ENCODE measurements around the gene TOMM5. TPM values are rescaled to one million over a fixed set of nuclear protein-coding genes. Genes with fewer than 3 reads are reported as not detected.
A peak's percentile ranks its signal among the peaks of the same experiment; 100 is the strongest.
"Not testable (repeated sequence)": the region's sequence is repeated elsewhere in the genome, so short reads cannot be mapped to it uniquely, and the experiment has no call there.

Gene TOMM5
- total RNA-seq, 4 donors from 2014 or later, result 75.3 to 137 (median 93.3) TPM

DNA sequence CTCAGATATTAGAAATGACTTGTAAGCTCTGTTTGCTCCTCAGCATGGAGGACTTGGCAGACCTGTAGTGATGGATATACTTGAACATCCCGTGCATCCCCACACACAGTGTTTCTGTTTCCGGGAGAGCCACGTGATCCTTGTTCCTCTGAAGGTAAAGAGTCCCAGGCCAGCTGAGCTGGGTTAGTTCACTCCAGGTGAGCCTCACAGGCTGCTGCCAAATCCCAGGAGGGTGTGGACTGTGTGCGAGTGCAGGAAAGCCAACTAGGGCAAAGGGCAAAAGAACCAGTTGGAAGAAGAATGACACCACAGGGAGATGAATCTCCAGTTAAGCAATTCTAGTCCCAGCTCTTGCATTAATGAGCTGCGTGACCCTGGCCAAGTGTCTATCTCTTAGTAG, 10.4 kb upstream of the TOMM5 start:
- intact Hi-C loops (cut with DNase I; ENCODE audit: low total_unique reads), result loop anchor here (2.0 kb wide), 1 partner anchor 66 kb away; no protein-coding TSS in a partner anchor
- Histone ChIP-seq H3K27me3 (no peaks in the 10 kb centered on the region), H3K27ac (peak overlapping the region; percentile 28 to 83 (median 66)), H3K4me1 (peaks cover 11 to 13% of the 10 kb centered on the region in 2 donors), H3K9me3 (no peaks in the 10 kb centered on the region), H3K36me3 (no peaks in the 10 kb centered on the region), H3K4me3 (peak overlapping the region in 1 of 4 donors; percentile 8)
- ATAC-seq (peak; percentile 97 to 98), DNase-seq (peak; percentile 89 to 92)
- in situ Hi-C loops (cut with MboI; ENCODE audit: low sequenced_read_pairs in 4 of 4), result no loop called here
- TF ChIP-seq, protein P1, sequence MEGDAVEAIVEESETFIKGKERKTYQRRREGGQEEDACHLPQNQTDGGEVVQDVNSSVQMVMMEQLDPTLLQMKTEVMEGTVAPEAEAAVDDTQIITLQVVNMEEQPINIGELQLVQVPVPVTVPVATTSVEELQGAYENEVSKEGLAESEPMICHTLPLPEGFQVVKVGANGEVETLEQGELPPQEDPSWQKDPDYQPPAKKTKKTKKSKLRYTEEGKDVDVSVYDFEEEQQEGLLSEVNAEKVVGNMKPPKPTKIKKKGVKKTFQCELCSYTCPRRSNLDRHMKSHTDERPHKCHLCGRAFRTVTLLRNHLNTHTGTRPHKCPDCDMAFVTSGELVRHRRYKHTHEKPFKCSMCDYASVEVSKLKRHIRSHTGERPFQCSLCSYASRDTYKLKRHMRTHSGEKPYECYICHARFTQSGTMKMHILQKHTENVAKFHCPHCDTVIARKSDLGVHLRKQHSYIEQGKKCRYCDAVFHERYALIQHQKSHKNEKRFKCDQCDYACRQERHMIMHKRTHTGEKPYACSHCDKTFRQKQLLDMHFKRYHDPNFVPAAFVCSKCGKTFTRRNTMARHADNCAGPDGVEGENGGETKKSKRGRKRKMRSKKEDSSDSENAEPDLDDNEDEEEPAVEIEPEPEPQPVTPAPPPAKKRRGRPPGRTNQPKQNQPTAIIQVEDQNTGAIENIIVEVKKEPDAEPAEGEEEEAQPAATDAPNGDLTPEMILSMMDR (IDR thresholded peaks at IDR 0.05 in 4 of 5, conservative IDR thresholded peaks at IDR 0.05 in 1 of 5), result no peak
- TF ChIP-seq POLR2A (IDR thresholded peaks at IDR 0.05), result no peak

DNA sequence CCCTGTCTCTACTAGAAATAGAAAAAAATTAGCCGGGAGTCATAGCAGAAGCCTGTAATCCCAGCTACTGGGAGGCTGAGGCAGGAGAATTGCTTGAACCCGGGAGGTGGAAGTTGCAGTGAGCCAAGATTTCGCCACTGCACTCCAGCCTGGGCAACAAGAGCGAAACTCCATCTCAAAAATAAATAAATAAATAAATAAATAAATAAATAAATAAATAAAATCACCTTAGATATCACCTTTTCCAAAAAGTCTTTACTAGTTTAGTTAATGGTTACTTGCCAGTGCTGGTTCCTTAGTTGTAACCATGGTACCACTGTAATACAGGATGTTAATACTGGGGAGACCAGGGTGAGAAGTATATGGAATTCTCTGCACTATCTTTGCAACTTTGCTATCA, 9.7 kb upstream of the TOMM5 start:
- intact Hi-C loops (cut with DNase I; ENCODE audit: low total_unique reads), result loop anchor here (2.0 kb wide), 1 partner anchor 67 kb away; no protein-coding TSS in a partner anchor
- H3K27me3 ChIP-seq; H3K36me3 ChIP-seq; in situ Hi-C loops (cut with MboI; ENCODE audit: low sequenced_read_pairs in 4 of 4); ATAC-seq; H3K4me3 ChIP-seq; DNase-seq; H3K9me3 ChIP-seq: not testable (repeated sequence)
- peak overlapping the region in 3 of 4 donors; percentile 58 to 83 (median 74) for H3K27ac ChIP-seq
- H3K4me1 ChIP-seq, result peaks cover 11 to 13% of the 10 kb centered on the region in 2 donors

DNA sequence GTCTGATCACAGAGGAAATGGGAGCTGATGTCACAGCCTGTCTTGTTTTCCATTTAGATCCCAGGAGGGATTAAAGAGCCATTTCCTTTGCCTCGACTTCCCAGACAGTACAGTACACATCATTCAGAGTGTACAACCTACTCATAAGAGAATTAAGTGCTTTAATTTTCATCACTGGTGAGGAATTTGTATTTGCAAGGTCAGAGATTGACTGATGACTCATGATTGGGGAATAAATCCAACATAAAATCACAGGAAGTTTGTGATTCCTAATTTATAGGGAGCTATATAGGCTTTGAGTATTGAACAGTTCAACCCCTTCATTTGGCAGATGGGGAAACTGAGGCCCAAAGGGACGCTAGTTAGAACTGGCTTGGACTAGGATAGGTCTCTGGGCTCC, 4.1 kb upstream of the TOMM5 start:
- ATAC-seq (no peak), DNase-seq (no peak)
- no peaks in the 10 kb centered on the region for H3K36me3 ChIP-seq
- in situ Hi-C loops (cut with MboI; ENCODE audit: low sequenced_read_pairs in 4 of 4), result loop anchor here (10.0 to 25.0 kb wide), 7 partner anchors 78 to 791 kb away; partner anchors contain the start of genes EXOSC3 (in 3 of the 4), ALDH1B1 (in 1 of the 4), SHB (in 1 of the 4) and SLC25A51 (in 1 of the 4)
- H3K4me3 ChIP-seq, result no peak overlapping the region
- H3K27ac ChIP-seq, result no peak overlapping the region
- no peaks in the 10 kb centered on the region for H3K9me3 ChIP-seq
- no peaks in the 10 kb centered on the region for H3K27me3 ChIP-seq
- TF ChIP-seq, protein P1 (IDR thresholded peaks at IDR 0.05 in 4 of 5, conservative IDR thresholded peaks at IDR 0.05 in 1 of 5), result no peak
- intact Hi-C loops (cut with DNase I; ENCODE audit: low total_unique reads), result no loop called here
- peaks cover 11 to 14% of the 10 kb centered on the region in 2 donors for H3K4me1 ChIP-seq

DNA sequence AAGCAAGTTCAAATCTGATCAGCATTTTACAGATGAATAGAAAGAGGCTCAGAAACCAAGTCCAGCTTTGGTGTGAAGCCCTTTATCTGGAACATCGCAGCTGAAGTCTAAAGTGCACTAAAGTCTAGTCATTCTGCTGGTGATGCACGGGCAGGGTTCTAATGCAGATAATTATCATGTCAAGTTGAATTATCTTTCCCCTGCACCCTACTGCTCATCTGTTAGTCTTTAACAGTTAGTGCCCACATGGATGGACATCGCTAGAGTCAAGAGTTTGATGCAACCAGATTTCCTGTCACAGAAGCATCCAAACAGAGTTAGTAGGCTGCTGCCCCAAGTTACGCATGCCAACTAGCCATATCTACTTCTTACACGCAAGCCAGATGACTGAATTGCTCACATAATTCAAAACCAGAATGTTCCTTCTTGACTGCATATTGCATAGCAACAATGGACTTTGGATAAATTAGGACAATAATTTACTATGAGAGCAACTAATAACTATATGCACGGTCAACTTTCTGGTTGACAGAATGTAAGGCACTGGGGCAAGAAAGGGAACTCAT, 1.6 kb upstream of the TOMM5 start:
- Histone ChIP-seq H3K27ac (peak overlapping the region in 3 of 4 donors; percentile 23 to 72 (median 56)), H3K9me3 (no peaks in the 10 kb centered on the region), H3K4me3 (peak overlapping the region in 3 of 4 donors; percentile 12 to 37 (median 23)), H3K27me3 (no peaks in the 10 kb centered on the region), H3K4me1 (peaks cover 22 to 29% of the 10 kb centered on the region in 2 donors), H3K36me3 (peaks cover 0 to 2% of the 10 kb centered on the region in 2 donors)
- no peak for DNase-seq
- intact Hi-C loops (cut with DNase I; ENCODE audit: low total_unique reads) (loop anchor here (2.0 to 5.0 kb wide), 4 partner anchors 17 to 793 kb away; partner anchors contain the start of genes FBXO10 and GRHPR), in situ Hi-C loops (cut with MboI; ENCODE audit: low sequenced_read_pairs in 4 of 4) (loop anchor here (10.0 to 25.0 kb wide), 7 partner anchors 81 to 793 kb away; partner anchors contain the start of genes EXOSC3 (in 3 of the 4), ALDH1B1 (in 1 of the 4), SHB (in 1 of the 4) and SLC25A51 (in 1 of the 4))
- TF ChIP-seq, protein P1 (IDR thresholded peaks at IDR 0.05 in 4 of 5, conservative IDR thresholded peaks at IDR 0.05 in 1 of 5), result no peak
- TF ChIP-seq POLR2A (IDR thresholded peaks at IDR 0.05), result no peak
- no peak for ATAC-seq

DNA sequence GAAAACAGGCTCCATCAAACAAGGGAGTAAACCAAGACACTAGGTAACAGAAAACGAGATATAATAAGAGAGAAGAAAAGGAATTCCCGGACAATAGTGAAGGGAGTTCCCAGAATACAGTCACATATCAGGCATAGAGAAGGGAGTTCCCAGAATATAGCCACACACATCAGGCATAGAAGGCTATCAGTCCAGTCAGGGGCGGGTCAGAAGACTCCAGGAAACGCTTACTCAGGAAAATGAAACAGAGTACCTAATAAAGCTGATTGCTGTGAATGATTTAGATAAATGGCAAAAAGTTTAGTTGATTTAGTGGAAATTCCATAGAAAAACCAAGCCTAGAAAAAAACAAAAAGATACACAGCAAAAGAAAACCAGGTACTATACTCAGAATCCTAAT, 4.9 kb downstream of the TOMM5 start:
- Histone ChIP-seq H3K27me3 (no peaks in the 10 kb centered on the region), H3K9me3 (no peaks in the 10 kb centered on the region), H3K27ac (no peak overlapping the region), H3K4me1 (peaks cover 15 to 17% of the 10 kb centered on the region in 2 donors), H3K4me3 (no peak overlapping the region), H3K36me3 (peaks cover 0 to 55% of the 10 kb centered on the region in 2 donors)
- DNase-seq (no peak), ATAC-seq (no peak)
- no peak for TF ChIP-seq POLR2A (IDR thresholded peaks at IDR 0.05)
- TF ChIP-seq, protein P1 (IDR thresholded peaks at IDR 0.05 in 4 of 5, conservative IDR thresholded peaks at IDR 0.05 in 1 of 5), result no peak
- intact Hi-C loops (cut with DNase I; ENCODE audit: low total_unique reads) (no loop called here), in situ Hi-C loops (cut with MboI; ENCODE audit: low sequenced_read_pairs in 4 of 4) (loop anchor here (10.0 to 25.0 kb wide), 8 partner anchors 87 to 800 kb away; partner anchors contain the start of genes EXOSC3 (in 4 of the 4), ALDH1B1 (in 1 of the 4), SHB (in 1 of the 4) and SLC25A51 (in 1 of the 4))
